Ramos (cell line): ENCODE measurements around the gene TMEM45B.
"Not testable (repeated sequence)": the region's sequence is repeated elsewhere in the genome, so short reads cannot be mapped to it uniquely, and the experiment has no call there.

Source experiments
- in situ Hi-C: fragments of 300-500 bp; cut with MboI; formaldehyde crosslinking; loops from one replicate; pipeline ENCODE4 v1.14.3; 2022; ENCODE audit warnings: low sequenced_read_pairs; ENCODE audit not compliant: unreplicated experiment

The TMEM45B gene

DNA sequence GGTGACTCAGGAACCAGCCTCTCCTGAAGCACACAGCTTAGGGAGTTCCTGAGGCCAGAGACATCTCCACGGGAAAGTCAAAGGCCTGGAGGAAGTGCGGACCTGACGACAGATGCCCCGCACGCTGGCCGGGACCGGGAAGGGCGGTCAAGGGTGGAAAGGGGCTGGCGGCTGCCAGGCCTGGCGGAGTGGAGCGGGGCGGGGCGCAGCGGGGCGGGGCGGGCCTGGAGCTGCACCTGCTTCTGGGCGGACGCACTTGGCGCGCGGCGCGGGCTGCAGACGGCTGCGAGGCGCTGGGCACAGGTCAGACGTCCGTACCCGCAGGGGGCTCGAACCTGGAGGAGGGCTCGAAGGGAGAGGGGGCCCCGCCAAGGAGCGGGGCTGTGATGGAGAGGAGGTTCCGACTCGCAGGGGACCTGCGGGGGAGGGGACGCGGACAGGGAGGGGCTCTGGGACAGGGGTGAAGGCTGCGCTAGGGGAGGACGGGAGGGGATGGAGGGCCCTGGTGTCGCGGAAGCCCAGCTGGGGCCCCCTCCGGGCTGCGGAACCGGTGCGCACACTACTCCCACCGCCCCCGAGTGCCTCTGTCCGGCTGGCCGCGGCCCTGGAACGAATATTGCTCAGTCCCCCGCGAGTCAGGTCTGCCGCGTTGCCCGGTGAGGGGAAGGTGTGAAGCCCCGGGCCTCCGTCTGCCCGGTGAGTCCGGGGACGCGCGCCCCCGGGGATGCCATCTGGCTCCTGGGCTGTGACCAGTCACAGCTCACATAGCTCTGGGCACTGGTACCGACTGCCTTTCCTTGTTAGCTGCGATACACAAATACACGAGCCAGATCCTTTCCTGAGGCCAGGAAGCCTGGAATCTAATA is at the start of gene TMEM45B:
Gene TMEM45B, plus strand, starts transcription at position 253 of the 866 bp plus-strand sequence. CDS start 36,635 bp downstream, outside the sequence.
- in situ Hi-C loops: no loop called here

DNA sequence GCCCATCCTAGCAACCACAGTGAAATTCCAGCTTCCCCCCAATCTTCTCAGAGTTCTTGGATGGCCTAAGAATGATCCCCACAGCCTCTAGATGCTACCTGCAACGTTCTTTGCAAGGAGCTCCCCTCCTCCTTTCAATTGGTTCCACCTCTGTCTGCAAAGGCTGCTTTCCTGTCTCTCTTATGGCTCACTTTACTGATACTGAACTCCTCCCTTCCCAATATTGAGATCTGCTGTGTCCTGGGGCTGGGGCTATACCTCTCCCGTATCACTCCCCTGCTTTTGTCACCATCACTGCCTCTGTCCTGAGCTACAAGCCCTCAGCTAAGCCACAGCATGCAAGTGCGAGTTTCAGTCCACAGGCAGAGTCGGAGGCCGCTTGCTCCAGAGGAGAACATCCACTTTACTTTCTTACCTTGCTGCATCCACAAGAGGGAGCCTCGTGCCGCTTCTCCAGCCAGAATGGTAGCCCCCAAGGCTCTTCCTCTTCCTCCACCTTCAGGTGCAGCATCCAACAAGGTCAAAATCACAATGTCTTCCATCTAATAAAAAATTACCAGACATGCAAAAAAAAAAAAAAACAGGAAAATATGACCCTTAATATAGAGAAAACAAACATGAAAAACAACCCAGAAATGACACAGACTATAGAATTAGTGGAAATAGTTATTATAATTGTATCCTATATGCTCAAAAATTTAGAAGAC is 48.6 kb upstream of the TMEM45B start:
- in situ Hi-C loops: no loop called here

DNA sequence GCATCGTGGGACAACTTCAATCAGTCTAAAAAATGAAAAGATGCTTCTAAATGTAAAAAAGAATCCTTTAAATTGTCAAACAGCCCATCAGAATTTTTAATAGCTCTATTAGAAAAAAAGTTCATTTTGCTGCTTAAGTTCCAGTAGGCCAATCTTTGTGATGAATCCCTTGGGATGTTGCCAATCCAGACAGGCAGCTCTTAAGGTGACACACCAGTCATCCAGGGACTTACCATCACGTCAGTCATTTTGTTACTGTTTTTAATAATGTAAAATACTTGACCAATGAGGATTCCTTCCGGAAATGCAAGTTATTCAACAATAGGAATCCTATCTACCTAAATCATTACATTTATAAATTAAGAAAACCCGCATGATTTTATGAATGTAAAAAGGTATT is 47.8 kb upstream of the TMEM45B start:
- in situ Hi-C loops: no loop called here

DNA sequence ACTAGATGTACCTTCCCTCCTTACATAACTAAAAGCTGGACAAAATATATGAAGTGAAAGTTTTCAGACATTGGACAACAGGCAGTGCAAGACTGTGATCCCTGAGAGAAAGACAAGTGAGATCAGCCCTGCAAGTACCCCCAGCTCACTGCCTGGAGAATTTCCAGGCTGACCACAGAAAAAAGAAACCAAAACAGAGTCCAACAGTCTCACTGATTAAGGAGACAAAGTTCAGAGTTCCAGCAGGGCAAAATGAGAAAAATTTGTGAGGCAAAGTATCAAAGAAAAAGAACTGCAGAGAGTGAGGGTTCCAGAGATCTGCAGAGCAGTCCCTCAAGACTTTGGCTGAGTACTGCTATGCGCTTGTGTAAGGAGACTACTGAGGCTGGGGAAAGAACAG is 47.3 kb upstream of the TMEM45B start:
- in situ Hi-C loops: no loop called here

DNA sequence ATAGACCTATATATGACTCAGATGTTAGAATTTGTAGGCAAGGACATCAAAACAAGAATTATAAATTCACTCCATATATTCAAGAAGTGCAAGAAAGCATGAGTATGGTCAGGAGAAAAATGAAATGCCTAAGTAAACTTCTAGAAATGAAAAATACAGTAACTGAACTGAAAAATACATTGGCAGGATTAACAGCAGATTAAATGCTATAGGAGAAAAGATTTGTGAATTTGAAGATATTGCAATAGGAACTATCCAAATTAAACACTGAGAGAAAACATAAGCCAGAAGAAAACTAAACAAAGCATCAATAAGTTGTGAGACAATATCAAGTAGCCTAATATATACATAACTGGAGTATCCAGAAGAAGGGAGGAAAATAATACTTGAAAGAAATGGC is 46.6 kb upstream of the TMEM45B start:
- in situ Hi-C loops: no loop called here

DNA sequence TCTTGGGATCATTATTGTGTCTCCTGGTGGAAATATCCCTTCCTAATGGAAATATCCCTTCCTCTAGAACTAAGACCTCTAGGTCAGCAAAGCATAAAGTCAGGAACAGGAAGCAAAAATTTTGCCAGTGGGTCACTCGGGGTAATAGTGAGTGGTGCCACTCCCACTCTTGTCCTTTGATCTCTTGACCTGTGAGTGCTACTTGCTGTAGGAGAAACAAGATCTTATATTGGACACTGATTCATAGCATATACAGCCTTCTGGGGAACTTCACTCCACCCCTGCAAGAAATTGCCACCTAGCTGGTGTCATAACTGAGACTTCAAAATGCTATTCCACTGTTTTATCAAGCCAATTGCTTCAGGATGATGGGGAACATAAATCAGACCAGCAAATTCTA is 44.7 kb upstream of the TMEM45B start:
- in situ Hi-C loops: no loop called here

DNA sequence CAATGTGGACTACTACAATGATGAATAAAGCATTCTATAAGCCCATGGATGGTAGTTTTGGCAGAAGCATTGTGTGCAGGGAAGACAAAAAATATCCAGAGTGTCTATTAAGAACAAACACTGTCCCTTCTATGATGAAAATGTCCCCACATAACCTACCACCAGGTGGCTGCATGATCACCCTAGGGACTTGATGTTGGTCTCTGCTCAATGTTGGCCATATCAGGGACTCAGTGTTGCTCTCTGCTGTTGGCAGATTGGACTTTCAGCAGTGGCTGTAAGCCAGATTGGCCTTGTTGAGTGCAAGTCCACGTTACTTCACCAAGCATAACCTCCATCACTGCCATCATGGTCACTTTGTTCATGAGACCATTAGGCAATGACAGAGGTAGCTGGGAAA is 44.2 kb upstream of the TMEM45B start:
- in situ Hi-C loops: not testable (repeated sequence)

DNA sequence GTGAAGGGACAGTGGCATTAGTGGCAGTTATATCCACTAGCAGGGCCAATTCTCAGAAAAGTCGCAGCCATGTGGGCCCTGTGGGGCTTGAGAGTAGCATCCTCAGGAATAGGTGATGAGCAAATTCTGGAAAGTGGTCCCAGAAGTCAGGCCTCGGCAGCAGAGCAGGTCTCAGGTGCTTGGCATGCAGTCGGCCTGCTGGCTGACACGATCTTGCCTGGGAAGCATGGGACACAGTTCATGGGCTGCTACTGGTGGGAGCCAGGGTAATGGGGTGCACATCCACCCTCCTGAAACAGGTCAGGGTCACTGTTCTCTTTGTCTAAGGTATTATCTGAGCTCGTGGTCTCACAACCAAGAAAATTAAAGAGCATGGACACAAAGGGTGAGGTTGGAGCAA is 36.8 kb upstream of the TMEM45B start:
- in situ Hi-C loops: no loop called here

DNA sequence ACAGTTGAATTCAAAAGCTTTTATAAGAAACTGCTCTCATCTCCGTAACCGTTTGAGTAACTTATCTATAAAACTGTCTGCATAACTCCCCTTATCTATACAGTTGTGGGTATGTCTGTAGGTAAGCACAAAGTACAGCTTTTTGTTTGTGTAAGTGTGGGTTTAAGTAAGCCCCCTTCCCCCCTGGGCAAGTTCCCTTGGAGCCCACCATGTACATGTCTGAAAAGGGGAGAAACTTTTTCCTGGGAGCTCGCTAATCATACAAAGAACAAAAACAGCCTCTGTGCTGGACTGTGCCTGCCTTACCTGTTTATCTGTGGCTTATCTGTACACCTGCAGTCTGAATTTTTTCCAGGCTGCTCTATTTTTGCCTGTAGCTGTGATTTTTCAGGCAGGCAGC is 36.3 kb upstream of the TMEM45B start:
- in situ Hi-C loops: no loop called here

DNA sequence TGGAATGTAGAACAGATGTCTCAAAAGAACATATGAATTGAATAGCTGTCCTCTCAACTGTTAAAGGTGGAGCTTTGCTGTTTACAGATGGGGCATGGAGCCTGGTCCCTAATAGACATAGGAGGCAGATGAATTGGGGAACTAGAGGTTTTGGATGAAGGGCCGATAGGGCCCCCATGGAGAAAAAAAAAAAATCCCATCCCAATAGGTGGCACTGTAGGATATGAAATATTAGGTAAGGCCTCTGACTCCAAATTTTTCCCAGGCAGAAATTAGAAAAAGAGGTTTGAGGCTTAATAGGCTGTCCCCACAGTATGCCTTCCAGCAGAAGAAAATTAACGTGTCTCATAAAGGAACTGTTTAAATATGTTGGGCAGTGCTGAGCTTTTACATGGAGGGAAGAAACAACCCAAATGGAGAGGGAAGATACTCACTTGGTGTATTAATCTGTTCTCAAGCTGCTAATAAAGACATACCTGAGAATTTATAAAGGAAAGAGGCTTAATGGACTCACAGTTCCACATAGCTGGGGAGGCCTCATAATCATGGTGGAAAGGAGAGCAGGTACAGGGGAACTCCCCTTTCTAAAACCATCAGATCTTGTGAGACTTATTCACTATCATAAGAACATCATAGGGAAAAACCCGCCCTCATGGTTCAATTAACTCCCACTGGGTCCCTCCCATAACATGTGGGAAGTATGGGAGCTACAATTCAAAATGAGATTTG is 30.1 kb upstream of the TMEM45B start:
- in situ Hi-C loops: no loop called here

DNA sequence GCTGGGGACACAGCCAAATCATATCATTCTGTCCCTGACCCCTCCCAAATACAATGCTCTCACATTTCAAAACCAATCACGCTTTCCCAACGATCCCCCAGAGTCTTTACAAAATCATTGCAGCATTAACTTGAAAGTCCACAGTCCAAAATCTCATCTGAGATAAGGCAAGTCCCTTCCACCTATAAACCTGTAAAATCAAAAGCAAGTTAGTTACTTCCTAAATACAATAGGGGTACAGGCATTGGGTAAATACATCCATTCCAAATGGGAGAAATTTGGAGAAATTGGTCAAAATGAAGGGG is 29.6 kb upstream of the TMEM45B start:
- in situ Hi-C loops: not testable (repeated sequence)

DNA sequence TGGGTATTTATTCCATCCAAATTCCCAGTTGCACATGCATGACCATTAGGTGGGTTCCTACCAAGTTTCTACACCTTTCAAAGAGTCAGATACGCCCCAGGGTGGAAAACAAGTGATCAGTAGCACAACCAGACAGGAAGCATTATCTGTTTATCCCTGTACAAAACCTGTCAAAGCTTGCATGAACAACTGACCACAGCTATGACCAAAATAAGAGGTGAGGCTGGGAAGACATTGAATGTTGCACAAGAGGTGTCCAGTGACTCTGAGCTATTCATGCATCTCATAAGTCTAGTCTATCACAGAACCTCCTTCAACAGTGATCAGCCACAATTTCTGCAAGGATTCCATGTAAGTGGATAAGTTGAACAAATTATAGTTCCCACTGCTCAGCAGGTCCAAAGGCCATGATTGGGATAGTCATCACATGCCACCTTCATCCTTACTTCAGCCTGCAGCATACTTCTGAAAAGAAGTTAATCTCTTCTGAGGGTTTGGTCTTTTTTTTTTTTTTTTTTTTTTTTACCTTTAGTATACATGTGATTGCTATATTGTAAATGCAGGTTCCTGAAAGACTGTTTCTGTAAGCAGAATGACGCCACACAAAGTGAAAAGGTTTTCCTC is 28.0 kb upstream of the TMEM45B start:
- in situ Hi-C loops: no loop called here

DNA sequence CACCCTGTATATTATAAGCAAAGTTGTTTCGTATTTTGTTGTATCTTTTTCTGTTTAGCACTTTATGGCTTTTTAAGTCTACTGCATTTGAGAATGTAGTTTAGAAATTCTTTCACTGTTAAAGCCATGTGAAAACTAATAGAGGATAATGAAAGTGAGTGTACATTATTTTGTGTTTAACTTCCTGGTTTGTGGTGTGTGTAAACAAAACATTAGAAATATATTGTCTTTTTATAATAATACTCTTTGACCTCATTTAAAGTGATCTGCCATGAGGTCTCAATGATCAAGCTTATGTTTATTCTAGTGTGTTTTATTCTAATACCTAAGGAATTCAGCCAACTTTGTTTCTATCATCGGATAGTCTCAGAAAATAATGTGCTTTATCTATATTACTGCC is 27.4 kb upstream of the TMEM45B start:
- in situ Hi-C loops: no loop called here

DNA sequence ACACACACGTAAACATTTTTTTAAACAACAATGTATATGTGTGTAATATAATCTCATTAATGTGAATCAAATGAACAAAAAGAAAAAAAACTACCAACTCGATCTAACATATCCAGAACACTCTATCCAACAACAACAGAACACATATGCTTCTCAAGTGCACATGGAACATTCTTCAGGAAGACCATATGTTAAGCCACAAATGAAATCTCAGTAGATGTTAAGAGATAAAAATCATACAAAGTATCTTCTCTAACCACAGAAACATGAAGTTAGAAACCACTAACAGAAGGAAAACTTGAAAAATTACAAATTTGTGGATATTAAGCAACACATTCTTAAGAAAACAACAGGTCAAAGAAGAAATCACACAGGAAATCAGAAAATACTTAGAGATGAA is 25.5 kb upstream of the TMEM45B start:
- in situ Hi-C loops: no loop called here

DNA sequence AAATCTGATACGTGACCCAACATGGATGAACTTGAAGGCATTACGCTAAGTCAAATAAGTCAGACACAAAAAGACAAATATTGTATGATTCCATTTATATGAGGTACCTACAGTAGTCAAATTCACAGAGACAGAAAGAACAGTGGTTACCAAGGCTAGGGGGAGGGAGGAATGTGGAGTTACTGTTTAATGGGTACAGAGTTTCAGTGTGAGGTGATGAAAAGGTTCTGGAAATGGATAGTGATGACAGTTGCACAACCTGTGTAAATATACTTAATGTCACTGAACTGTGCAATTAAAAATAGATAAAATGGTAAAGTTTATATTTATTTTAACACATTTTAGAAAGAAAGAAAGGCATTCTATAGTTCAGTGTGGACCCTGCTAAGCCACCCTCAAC is 24.1 kb upstream of the TMEM45B start:
- in situ Hi-C loops: no loop called here

DNA sequence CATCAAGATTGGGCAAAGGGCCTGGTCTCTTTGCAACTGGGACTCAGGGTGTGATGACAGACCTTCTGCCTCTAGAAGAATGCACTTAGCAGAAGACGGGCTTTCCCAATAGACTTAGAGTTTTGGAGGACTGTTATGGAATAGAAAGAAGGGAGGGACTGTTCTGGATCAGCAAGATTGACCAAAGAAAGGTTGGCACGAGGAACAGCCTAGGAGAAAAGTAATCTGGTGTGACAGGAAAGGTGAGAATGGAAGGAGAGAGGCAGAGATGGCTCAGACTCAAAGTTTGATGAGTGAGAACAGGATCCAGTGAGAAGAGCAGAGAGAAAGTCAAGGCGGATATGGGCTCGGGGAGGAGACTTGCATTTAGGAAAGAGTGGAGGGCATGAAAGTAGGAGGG is 23.0 kb upstream of the TMEM45B start:
- in situ Hi-C loops: no loop called here

DNA sequence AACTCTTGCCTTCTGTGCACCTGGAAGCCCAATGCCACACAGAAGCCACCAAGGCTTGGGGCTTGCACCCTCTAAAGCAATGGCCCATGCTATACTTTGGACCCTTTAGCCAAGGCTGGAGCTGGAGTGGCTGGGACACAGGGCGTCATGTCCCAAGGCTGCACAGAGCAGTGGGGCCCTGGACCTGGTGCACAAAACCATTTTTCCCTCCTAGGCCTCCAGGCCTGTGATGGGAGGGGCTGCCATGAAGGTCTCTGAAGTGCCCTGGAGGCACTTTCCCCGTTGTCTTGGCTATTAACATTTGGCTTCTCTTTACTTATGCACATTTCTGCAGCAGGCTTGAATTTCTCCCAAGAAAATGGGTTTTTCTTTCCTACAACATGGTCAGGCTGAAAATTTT is 20.6 kb upstream of the TMEM45B start:
- in situ Hi-C loops: no loop called here

DNA sequence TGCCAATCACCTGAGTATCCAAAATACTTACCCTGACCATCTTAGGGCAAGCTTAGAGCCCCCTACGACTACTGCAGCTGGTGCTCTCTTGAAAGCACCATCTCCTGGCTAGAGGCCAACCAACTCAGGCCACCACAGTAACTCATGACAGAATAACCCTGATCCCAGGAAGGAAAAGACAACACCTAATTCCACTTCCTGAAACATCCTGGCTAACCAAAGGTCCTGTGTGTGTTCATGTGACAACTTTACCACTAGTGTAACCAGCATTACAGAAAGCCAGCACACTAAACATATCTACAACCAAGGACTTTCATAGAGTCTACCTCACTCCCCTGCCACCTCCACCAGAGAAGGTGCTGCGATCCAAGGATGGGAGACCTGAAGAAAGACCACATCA is 17.4 kb upstream of the TMEM45B start:
- in situ Hi-C loops: no loop called here

DNA sequence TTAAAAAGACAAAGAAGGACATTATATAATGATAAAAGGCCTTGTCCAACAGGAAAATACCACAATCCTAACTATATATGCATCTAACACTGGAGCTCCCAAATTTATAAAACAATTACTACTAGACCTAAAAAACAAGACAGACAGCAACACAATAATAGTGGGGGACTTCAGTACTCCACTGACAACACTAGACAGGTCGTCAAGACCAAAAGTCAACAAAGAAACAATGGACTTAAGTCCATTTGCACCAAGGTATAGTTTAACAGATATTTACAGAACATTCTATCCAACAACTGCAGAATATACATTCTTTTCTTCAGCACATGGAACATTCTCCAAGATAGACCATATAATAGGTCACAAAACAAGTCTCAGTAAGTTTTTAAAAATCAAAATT is 15.5 kb upstream of the TMEM45B start:
- in situ Hi-C loops: not testable (repeated sequence)

DNA sequence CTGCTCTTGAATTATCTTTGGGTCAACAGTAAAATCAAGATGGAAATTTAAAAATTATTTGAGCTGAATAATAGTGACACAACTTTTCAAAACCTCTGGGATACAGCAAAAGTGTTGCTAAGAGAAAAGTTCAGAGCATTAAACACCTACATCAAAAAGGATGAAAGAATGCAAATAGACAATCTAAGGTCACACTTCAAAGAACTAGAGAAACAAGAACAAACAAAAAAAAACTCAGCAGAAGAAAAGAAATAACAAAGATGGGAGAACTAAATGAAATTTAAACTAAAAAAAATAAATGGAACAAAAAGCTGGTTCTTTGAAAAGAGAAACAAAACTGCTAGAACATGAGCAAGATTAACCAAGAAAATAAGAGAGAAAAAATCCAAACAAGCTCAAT is 15.0 kb upstream of the TMEM45B start:
- in situ Hi-C loops: no loop called here

DNA sequence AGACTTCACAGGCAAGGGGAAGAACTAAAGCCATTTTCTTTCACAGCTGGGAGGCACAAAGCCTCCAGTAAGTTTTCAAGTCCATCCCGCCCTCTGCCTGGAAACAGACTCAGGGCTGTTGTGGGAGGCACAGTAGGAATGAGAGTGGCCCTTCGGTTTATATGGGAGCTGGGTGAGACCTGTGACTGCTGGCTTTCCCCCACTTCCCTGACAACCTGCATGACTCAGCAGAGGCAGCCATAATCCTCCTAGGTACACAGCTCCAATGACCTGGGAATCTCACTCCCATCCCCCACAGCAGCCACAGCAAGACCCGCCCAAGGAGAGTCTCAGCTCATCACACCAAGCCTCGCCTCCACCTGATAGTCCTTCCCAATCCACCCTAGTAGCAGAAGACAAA is 12.1 kb upstream of the TMEM45B start:
- in situ Hi-C loops: no loop called here
